Measurements from ENCODE around the gene SPTBN4.

DNA sequence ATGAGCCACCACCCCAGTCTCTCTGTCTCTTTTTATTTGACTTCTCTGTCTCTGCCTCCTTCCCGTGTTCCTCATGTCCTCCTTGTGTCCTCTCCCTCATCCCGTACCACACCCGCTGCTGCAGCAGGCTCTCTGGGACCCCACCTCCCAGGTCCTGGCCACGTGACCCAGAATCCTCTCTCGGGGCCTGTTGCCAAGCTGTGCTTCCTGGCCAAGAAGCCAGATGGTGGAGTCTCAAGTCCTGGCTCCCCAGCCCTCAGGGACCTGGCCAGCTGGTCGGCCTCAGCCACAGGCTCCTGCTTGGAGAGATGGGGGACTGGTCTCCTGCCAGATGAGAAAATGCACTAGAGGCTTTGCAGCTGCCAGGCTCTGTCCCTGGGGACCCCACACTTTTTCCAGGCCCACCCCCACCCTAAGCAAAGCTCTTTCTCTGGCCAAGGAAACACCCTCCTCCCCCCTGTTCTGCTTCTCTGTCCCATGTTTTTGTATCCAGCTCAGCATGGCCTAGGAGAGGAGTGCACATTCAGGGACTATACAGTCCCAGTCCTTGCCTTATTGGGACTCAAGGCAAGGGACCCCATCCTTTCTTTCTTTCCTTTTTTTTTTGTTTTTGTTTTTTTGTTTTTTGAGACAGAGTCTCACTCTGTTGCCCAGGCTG, 75.5 kb downstream of the SPTBN4 start:
- no peak for TF ChIP-seq CTCF (IDR thresholded peaks at IDR 0.05)
- TF ChIP-seq POLR2AphosphoS5 (IDR thresholded peaks at IDR 0.05), result no peak
- TF ChIP-seq POLR2A (IDR thresholded peaks at IDR 0.05), result no peak
- TF ChIP-seq EP300 (IDR thresholded peaks at IDR 0.05), result no peak
